EL (cell line): ENCODE measurements around the gene C17orf107.

Experiments used
- DNase-seq: peaks from one replicate; pipeline ENCODE4 v3.0.0-alpha.2; 2016

The C17orf107 gene

DNA sequence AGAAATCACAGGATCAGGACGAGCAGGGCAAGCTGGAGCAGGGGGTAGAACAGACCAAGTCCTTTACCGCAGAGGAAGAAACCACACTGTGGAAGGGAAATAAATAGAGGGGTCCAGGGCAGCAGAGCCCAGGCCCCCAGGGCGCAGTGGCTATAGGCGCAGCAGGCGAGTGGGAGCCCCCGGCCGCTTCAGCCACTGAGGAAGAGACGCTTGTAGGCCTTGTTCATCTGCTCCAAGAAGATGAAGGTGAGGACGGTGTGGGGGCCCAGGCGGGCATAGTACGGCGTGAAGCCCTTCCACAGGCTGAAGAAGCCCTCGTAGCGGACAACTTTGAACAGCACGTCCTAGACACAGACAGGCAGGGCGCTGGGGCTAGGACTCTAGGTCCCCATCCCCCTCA, 38.2 kb downstream of the C17orf107 start:
- no peak for DNase-seq

DNA sequence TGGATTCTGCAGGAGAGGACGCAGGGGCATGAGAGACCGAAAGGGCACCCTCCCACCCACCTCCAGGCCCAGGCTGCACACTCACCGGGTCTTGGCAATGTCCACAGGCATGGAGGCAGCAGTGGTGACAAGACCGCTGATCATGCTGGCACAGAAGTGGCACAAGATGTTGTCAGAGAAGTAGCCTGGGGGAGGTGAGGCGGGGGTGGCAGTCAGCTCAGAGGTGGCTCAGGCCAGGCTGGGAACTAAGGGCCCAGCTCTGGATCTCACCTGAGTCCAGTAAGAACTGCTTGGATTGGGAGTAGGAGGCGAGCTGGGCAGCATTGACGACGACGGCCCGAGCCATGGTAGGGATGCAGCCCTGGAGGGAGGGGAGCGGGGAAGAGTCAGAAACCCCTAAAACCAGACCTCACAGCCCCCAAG, 38.7 kb downstream of the C17orf107 start:
- no peak for DNase-seq

DNA sequence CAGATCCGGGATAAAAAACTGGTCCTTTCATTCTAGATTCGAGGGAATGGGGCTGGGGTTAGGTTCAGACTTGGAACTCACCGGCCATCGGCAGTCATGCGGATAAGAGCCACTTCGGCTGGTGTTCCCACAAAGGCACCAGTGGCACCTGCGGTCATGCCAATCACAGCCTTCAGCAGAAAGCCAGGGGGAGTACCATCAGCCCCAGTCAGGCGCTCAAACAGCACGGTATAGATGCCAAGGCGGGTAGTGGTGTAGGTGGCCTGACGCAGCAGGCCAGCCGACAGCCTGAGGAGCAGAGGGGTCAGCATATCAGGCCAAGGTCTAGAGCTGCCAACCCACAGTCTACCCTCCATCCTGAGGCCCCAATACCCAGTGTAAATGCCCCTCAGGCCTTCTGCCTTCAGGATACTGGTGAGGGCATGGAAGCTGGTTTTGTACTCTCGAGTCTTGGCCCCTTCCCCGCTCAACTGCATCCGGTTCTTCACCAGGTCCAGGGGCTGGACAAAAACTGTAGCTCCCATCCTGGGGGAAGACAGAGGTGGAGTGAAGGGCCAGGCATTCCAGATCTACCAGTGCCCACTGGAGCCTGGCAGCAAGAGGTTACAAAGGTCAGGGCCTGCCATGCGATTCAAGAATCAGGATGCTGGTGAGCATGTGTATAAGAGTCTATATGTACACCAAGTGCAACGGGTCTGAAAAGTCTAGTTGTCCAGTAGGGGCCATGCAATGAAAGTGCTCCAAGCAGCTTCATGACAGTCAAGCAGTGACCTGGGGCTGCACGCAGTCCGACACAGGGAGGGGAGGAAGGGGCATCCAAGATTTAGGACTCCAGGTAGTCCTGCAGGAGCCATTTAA, 39.6 kb downstream of the C17orf107 start:
- no peak for DNase-seq

DNA sequence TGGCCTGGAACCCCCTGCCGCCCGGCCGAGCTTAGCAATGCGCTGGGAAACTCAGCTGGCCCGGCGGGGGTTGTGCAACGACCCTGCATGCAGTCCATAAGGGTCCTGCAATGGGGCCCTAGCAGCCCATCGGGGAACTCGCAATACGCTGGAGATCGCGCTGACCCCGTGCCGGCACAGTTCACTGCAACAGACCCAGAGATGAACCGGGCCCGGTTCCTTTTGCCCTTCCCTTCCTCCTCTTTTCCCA, 40.1 kb downstream of the C17orf107 start:
- DNase-seq = no peak

DNA sequence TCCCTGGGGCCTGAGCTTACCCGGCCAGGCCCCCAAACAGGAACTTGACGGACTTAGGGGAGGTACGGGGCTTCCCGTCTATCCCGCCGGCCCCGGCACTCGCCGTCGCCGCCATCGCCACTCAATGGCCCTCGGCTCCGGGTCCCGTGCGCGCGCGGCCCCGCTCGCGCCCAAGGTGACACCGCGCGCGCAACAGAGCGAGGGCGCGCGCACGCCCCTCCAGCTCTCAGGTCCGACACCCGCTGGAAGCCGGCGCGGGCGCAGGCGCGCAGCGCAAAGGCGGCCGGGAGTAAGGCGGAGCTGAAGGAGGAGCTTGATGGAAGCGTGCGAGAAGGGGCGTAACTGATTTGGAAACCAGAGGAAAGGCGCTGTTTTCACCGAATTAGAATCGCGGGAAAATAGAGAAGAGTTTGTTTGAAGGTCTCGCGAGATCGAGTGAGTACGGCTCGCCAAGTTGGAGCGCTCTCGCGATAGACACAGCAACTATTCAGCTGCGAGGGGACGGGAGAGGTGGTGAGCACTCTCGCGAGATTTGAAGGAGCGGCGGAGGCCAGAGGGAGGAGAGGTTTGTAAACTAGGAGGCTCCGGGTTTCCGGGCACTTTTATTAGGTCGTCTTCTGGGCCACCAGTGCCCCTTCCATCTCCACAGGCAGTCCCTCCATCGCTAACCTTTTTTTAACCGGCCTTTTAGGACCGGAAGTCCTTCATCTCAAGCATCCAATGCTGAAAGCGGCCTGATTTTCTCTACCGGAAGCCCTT, 40.6 kb downstream of the C17orf107 start, which contains the start of the genes RNF167 and SLC25A11:
Gene RNF167, plus strand, starts transcription at position 473 of the 759 bp plus-strand sequence. CDS start 642 bp downstream, outside the sequence.
Gene SLC25A11, minus strand, starts transcription at position 251 of the 759 bp plus-strand sequence. Its CDS starts 136 bp downstream, at position 115.
- peak; percentile 100 for DNase-seq

DNA sequence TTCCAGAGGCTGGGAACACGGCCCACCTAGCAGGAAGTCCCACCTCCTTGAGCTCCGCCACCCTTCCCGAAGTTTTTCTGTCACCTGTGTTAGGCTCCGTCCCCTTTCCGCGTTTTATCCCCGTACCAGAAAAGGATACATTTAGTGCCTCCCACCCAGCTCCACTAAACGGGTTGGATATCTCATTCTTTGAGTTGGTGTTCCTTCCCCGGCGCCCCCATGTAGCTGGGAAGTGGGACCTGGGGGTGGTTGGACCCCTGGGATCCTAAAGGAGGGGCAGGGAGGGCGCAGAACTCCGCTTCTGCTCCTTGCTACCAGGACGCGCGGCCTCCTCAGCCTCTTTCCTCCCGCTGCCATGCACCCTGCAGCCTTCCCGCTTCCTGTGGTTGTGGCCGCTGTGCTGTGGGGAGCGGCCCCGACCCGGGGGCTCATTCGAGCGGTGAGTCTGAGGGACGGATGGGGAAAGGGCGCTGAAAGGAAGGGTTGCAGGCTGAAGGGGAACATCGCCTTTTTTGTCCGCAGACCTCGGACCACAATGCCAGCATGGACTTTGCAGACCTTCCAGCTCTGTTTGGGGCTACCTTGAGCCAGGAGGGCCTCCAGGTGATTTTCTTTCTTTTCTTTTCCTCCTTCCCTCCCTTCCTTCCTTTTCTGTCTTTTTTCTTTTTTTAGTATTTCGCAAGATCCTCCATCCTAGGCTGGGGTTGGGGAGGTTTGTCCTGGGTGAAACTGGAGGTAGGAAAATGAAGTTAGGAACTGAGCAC, 41.4 kb downstream of the C17orf107 start:
- DNase-seq = peak; percentile 39

DNA sequence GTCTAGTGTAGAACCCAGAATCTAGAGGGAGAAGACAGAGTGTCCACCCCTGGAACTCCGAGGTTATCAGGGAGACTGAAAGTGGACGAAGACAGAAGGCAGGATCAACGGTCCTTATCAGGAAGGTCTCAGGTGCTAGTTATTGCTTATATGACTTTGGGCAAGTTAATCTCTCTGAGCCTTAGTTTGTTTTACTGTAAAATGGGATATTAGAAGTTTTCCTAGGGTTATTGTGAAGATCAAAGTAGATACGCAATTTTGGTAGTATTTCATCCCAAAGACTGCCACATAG, 41.9 kb downstream of the C17orf107 start:
- no peak for DNase-seq

DNA sequence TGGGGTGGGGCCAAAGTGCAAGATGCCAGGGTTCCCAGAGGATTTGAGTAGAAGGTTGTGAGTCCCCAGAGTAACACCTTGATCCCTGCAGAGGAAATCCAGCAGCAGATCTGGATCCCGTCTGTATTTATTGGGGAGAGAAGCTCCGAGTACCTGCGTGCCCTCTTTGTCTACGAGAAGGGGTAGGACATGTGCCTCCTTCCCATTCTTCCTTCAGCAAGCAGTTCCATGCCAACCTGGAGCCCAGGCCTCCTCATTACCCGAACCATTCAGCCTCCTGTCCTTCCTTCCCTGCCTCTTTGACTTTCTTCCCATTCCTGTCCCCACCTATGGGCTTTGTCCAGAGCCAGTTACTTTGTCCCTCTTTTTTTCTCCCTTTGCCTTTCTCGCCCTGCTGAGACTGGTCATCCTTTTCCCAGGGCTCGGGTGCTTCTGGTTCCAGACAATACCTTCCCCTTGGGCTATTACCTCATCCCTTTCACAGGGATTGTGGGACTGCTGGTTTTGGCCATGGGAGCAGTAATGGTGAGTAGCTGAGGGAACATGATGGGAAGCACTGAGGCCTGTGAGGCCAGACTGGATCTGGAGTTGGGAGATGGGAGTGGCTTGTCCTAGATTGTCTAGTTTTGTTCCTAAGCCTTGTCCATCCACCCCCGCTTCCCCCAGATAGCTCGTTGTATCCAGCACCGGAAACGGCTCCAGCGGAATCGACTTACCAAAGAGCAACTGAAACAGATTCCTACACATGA, 43.6 kb downstream of the C17orf107 start:
- no peak for DNase-seq

DNA sequence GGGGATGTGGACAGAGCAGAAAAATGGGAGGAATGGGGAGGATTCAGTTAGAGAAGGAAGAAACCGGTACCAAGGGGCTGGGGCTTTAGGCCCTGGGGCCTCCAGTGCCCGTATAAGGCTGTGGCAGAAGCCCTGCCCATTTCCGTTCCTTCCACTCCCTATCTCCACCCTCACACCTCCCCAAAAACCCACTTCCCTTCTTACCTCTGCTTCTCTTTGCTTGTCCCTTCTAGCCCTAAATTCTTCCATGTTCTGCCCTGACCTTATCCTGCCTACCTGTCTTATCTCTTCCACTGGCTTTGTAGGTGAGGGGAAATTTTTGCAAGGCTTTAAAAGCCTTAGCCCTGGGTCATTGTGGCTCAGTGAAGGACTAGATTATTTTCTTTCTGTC, 44.8 kb downstream of the C17orf107 start:
- no peak for DNase-seq

DNA sequence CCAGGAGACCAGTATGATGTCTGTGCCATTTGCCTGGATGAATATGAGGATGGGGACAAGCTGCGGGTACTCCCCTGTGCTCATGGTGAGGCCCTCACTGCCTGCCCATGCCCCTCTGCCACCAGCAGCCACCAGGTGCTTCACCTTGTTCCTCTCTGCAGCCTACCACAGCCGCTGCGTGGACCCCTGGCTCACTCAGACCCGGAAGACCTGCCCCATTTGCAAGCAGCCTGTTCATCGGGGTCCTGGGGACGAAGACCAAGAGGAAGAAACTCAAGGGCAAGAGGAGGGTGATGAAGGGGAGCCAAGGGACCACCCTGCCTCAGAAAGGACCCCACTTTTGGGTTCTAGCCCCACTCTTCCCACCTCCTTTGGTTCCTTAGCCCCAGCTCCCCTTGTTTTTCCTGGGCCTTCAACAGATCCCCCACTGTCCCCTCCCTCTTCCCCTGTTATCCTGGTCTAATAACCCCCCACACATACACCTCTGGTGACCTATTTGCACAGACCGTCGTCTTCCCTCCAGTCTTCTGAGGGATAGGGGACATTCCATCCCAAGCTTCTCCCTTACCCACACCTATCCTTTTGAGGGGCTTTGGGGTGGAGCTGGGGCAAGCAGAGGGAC, 45.3 kb downstream of the C17orf107 start:
- DNase-seq = no peak

DNA sequence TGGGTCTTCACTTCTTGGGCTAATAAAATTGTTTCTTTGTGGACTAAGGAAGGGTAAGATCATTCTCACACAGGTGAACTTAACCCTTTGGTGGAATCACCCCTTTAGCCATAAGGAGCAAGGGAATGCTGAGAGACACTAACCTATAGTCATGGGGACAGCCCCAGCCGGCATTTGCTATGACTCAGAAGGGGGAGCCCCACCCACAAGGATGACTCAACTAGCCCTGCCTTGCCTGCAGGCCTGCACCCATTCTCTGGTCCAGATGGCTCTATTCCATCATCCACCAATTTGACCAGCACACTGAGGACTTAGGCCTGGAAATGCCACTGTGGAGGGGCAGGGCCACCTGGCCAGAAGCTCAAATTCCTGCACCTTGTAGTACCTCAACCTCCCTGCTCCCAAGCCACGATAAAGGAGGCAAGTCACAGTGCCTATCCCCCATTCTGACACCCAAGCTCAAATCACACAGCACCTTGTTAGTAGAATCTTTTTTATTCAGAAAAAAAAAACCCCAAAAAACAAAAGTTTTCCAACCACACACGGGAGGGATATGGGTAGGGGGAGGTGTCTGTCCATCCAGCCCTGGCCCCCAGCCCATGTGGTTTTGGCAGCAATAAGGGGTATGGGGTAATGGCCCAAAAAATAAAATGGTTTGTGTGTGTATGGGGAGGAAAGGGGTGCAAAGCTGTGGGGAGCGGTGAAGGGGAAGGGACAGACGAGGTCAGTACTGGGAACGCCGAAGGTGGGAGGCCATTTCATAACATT, 46.0 kb downstream of the C17orf107 start:
- peak; percentile 97 for DNase-seq

DNA sequence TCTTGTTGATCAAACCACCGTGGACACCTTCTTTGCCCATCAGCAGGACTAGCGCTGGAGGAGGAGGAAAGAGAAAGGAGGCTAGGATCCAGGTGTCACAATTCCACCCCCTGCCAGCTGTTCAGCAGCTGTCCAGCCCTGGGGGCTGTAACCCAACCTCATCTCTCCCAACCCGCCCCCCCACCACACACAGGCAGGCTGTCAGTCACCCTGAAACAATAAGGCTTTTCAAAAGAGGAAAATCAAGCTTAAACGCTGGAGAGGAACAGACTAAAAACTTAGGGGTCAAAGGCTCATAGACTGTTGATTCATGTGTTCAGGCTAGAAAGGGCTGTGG, 46.6 kb downstream of the C17orf107 start:
- DNase-seq = no peak

DNA sequence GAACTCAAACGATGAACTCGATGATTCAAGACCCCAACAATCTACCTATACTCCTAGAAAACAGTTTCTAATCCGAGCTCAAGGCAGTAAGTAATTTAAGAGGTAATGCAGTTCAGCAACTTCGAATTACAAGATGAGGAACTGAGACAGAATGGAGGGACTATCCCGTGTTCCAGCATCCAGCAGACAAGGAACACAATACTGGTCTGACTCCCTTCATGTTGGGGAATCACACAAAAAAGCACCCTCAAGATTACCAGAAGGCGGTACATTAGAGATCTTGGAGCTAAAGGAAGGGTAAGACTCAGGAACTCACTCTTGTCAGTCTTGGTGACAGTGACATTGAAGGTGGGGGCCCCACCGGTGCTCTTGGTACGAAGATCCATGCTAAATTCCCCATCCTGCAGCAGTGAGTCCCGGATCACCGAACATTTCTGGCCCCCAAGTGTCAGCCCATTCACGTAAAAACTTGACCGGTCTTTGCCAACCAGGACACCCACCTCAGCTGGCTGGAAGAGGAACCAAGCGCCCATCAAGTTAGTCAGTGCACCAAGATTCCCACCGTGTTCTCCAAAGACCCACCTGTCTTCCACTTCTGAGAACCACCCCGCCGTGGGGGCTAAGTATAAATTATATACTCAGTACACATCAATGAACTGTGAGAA, 47.1 kb downstream of the C17orf107 start:
- no peak for DNase-seq

DNA sequence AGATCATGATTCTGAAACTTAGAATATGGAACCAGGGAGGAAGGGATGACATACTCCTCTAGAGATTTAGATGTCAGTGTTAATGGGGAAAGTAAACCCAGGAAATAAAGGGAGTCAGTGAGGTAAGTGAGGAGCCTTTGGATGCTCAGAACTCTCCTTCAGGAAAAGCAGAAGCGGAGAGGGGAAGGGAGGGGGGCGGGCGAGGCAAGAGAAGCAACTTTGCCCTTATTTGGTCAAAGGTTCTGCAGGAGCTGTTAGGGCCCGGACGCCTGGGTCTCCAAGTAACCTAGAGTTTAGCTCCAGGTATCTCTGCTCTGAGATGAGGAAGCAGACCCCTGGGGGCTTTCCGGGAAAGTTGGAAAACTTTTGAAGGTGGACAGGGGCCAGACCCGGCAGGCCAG, 47.7 kb downstream of the C17orf107 start:
- DNase-seq = no peak

DNA sequence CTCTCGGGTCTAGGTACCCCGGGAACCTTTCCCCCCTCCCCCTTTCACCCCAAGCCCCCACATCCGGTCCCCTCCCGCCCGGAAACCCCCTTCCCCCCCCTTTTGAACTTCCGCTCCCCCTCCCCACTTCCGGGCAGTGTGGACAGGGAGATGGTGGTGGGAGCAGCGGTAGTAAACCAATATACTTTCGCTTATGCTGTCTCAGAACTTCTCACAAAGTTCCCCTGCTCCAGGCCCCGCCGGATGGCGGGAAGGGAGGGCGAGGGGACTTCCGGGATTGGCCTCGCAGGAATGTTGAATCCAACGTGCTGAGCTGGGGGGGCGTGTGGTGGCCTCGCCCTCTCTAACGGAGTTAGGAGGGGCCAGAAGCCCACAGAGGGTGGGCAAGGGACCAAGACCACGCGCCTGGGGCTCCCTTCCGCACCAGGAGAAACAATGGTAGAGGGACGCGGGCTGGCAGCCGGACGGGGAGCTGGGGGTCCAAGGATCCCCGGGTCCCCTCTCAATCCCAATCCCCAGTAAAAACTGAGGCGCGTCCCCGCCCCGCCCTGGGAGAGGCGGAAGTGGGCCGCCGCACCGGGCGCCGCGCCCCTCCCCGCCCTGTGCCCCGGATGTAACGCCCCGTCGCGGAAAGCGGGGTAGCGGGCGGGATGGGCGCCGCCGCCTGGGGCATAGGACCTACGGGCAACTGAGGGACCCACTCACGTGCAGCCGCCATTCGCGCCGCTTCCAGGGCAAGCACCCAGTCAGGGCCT, 48.3 kb downstream of the C17orf107 start:
- peak; percentile 71 for DNase-seq

DNA sequence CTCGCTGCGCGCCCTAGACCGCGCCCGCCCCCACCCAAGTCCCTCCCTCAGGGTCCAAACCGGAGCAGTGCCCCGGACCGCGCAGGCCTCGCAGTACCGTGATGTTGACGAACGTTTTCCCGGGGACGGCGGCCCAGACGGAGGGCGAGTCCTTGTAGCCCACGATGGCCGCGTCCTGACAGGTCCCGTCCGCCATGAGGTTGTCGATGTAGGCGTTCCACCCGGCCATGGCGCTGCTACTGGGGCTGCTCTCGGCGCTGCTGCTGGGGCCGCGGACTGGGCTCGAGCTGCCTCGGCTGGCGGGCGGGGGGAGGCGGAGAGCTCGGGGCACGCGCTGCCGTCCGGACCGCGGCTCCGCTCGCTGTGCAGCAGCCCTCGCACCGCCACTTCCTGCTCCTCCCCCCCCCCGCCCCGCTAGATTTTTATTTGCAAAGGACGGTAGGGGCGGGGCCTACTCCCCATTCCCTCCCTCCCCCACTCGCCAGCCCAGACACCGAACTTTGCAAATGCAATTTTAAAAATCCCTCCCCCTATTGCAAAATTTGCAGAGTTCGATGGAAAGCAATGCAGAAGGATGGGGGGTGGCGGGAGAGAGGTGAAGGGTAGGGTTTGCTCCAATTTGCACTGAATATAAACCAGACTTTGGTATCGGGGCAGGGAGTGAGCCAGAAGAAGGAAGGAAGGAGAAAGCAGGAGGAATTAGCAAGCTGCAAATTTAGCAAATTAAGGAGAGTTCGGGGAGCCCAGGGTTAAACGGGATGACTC, 49.0 kb downstream of the C17orf107 start, which contains the start of gene PFN1:
Gene PFN1, minus strand, starts transcription at position 365 of the 765 bp plus-strand sequence. Its CDS starts 136 bp downstream, at position 229.
- DNase-seq = peak; percentile 94

DNA sequence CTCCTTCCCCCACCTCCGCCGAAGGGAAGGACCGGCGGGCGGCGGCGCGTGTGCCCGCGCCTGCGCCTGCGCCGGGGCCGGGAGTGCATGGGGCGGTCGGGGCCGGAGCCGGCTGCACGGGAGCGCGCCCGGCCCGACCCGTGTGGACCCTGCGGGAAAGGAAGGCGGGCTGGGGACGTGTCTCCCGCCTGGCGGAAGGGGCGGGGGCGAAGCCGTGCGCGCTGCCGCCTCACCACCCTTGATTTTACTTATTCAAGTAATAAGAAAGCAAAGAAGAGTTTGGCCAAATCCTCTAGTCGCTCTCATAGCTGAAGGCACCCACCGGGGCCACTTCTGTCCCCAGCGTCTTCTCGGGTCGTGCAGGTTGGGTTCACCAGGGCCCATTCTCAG, 49.6 kb downstream of the C17orf107 start:
- peak; percentile 92 for DNase-seq

DNA sequence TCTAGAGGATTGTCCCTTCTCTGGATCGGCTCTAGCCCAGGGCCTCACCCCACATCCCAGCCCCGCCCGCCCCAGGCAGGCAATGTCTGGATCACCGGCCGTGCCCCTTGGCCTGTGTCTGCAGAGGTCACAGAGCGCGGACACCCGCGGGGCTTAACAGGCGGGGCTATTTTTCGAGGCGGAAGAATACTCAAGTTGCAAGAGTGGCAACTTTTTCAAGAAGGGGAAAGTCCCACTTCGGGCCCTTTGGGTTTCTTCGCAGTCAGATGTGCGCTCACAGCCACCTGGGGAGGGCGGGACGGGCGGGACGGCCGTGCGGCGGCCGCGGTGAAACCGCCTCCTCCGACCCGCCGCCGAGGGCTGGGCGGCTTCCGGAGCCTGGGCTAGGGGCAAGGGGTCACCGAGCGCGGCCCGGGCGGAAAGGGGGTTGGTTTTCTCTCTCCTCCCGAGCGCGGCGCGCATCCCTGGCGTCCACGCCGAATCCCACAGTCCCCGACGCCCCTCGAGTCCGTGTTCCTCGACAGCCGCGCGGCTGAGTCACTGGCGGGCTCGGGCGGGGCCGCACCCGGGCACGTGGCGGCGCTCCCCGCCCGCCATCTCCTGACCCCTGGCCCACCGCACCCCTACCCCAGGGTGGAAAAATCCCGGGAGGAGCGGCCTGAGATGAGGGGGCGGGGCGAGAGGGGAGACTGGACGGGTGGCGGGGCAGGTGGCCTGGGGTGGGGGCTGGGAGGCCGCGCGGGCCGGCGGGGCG, 50.2 kb downstream of the C17orf107 start:
- DNase-seq = peak; percentile 76
